ENCODE data around the gene SPRED2.
A peak's percentile ranks its signal among the peaks of the same experiment; 100 is the strongest.

GRCh38 chr2:65431421-65432226 is 775 bp downstream of the SPRED2 start:
- TF ChIP-seq POLR2A (IDR thresholded peaks at IDR 0.05; ENCODE audit: extremely low read depth, insufficient read length) (peak; percentile 26), MYC (IDR thresholded peaks at IDR 0.05; ENCODE audit: low read depth, low read length) (no peak)
- TF ChIP-seq, protein P1, sequence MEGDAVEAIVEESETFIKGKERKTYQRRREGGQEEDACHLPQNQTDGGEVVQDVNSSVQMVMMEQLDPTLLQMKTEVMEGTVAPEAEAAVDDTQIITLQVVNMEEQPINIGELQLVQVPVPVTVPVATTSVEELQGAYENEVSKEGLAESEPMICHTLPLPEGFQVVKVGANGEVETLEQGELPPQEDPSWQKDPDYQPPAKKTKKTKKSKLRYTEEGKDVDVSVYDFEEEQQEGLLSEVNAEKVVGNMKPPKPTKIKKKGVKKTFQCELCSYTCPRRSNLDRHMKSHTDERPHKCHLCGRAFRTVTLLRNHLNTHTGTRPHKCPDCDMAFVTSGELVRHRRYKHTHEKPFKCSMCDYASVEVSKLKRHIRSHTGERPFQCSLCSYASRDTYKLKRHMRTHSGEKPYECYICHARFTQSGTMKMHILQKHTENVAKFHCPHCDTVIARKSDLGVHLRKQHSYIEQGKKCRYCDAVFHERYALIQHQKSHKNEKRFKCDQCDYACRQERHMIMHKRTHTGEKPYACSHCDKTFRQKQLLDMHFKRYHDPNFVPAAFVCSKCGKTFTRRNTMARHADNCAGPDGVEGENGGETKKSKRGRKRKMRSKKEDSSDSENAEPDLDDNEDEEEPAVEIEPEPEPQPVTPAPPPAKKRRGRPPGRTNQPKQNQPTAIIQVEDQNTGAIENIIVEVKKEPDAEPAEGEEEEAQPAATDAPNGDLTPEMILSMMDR (IDR thresholded peaks at IDR 0.05; ENCODE audit: low read depth, low read length) = no peak
